ENCODE results near the gene NFIC.

DNA sequence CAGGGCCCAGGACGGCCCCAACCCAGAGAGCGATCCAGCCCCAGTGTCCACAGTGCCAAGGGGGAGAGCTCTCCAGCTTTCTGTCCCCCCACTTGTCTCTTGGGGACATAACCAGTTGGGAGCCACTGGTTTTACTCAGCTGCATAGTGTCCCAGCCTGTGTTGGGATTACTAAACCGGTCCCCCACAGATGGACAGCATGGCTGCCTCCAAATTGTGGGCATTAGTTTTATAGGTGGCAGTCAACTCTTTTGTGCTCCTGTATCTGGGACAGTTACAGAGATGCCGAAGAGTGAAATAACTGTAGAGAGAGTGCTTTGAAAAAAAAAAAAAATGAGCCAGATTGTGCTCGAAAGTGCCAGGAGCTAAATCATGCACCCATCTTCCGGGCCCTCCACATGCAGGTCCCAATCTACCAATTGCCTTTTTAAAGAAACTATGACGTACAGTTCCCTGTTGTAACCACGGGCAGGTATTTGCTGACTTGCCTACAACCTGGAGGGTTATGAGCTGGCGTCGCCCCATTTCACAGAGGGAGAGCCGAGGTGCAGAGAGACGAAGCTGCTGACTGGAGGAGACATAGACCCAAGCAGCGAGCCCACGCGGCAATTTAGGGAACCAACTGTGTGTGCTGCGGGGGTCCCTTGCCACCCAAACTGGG is 2.4 kb upstream of the NFIC start:
- TF ChIP-seq, protein P1, sequence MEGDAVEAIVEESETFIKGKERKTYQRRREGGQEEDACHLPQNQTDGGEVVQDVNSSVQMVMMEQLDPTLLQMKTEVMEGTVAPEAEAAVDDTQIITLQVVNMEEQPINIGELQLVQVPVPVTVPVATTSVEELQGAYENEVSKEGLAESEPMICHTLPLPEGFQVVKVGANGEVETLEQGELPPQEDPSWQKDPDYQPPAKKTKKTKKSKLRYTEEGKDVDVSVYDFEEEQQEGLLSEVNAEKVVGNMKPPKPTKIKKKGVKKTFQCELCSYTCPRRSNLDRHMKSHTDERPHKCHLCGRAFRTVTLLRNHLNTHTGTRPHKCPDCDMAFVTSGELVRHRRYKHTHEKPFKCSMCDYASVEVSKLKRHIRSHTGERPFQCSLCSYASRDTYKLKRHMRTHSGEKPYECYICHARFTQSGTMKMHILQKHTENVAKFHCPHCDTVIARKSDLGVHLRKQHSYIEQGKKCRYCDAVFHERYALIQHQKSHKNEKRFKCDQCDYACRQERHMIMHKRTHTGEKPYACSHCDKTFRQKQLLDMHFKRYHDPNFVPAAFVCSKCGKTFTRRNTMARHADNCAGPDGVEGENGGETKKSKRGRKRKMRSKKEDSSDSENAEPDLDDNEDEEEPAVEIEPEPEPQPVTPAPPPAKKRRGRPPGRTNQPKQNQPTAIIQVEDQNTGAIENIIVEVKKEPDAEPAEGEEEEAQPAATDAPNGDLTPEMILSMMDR (IDR thresholded peaks at IDR 0.05; ENCODE audit: insufficient read depth, low read depth, low read length): no peak
- TF ChIP-seq EZH2 (IDR thresholded peaks at IDR 0.05; ENCODE audit: insufficient read depth, low read length): no peak

Data from astrocyte (in vitro differentiated cells and primary cell).